Osteoblast (primary cell): ENCODE data around the gene TMOD3. TPM values are rescaled to one million over a fixed set of nuclear protein-coding genes. Genes with fewer than 3 reads are reported as not detected.

ENCODE experiments used
- DNase-seq: peaks from one replicate; pipeline ENCODE4 v3.0.0; 2011; ENCODE audit warnings: low spot score, mixed read lengths; ENCODE audit not compliant: insufficient read length; ENCODE audit errors: missing footprints
- H2AFZ ChIP-seq: 2 replicates; pipeline ENCODE4 v1.6.0; 2011; ENCODE audit warnings: mild to moderate bottlenecking, low read length
- H3K27ac ChIP-seq: 2 replicates; pipeline ENCODE4 v1.5.1; 2011; ENCODE audit warnings: mild to moderate bottlenecking, low read depth, low read length, moderate library complexity
- H3K27me3 ChIP-seq: 2 replicates; pipeline ENCODE4 v1.6.0; 2012; ENCODE audit warnings: mild to moderate bottlenecking, control low read depth, inconsistent platforms, low read length, moderate library complexity; ENCODE audit not compliant: insufficient read depth
- H3K36me3 ChIP-seq: 2 replicates; pipeline ENCODE4 v1.5.1; 2011; ENCODE audit warnings: mild to moderate bottlenecking, low read length, control low read depth, moderate library complexity; ENCODE audit not compliant: insufficient read depth
- H3K4me1 ChIP-seq: 2 replicates; pipeline ENCODE4 v1.5.1; 2011; ENCODE audit warnings: mild to moderate bottlenecking, low read length, control low read depth, moderate library complexity; ENCODE audit not compliant: insufficient read depth
- H3K4me2 ChIP-seq: 2 replicates; pipeline ENCODE4 v1.6.0; 2011; ENCODE audit warnings: mild to moderate bottlenecking, low read length; ENCODE audit not compliant: insufficient read depth
- H3K4me3 ChIP-seq: fragments of 200-600 bp; sonication (generic); 3 replicates; pipeline ENCODE4 v1.5.1; 2012; ENCODE audit warnings: mild to moderate bottlenecking, low read length, inconsistent platforms; ENCODE audit not compliant: insufficient read depth
- H3K79me2 ChIP-seq: 2 replicates; pipeline ENCODE4 v1.6.0; 2012; ENCODE audit warnings: mild to moderate bottlenecking, low read length, control low read depth, inconsistent platforms; ENCODE audit not compliant: insufficient read depth
- H3K9me3 ChIP-seq: 2 replicates; pipeline ENCODE4 v1.5.1; 2011; ENCODE audit warnings: low read depth, low read length, control low read depth
- H4K20me1 ChIP-seq: 2 replicates; pipeline ENCODE4 v1.6.0; 2012; ENCODE audit warnings: mild to moderate bottlenecking, low read length, control low read depth; ENCODE audit not compliant: insufficient read depth
- total RNA-seq: library from RNA; depleted of rRNA; stranded (reverse); fragments of >200 nt; gene quantifications from 2 replicates; pipeline ENCODE4 v1.2.3, GENCODE V29; 2012
- TF ChIP-seq, protein P1 (sequence below): IDR thresholded peaks from 2 replicates; pipeline ENCODE4 v1.5.1; 2011; ENCODE audit warnings: mild to moderate bottlenecking, low read depth, low read length, moderate library complexity; ENCODE audit errors: extremely low read depth

Gene TMOD3
- total RNA-seq, 1 donor = 44.5 TPM

- H3K4me2 ChIP-seq = no peak overlapping the region
- no peaks in the 10 kb centered on the region for H3K79me2 ChIP-seq
- no peak overlapping the region for H3K27ac ChIP-seq
- no peaks in the 10 kb centered on the region for H3K27me3 ChIP-seq
- H4K20me1 ChIP-seq = no peaks in the 10 kb centered on the region
- H2AFZ ChIP-seq = no peak overlapping the region
- H3K4me1 ChIP-seq = no peaks in the 10 kb centered on the region
- H3K36me3 ChIP-seq = peaks cover 22% of the 10 kb centered on the region
- no peak overlapping the region for H3K4me3 ChIP-seq
- no peaks in the 10 kb centered on the region for H3K9me3 ChIP-seq
- TF ChIP-seq, protein P1, sequence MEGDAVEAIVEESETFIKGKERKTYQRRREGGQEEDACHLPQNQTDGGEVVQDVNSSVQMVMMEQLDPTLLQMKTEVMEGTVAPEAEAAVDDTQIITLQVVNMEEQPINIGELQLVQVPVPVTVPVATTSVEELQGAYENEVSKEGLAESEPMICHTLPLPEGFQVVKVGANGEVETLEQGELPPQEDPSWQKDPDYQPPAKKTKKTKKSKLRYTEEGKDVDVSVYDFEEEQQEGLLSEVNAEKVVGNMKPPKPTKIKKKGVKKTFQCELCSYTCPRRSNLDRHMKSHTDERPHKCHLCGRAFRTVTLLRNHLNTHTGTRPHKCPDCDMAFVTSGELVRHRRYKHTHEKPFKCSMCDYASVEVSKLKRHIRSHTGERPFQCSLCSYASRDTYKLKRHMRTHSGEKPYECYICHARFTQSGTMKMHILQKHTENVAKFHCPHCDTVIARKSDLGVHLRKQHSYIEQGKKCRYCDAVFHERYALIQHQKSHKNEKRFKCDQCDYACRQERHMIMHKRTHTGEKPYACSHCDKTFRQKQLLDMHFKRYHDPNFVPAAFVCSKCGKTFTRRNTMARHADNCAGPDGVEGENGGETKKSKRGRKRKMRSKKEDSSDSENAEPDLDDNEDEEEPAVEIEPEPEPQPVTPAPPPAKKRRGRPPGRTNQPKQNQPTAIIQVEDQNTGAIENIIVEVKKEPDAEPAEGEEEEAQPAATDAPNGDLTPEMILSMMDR = peak; percentile 44
- DNase-seq = peak; percentile 38
Measured at GRCh38 chr15:51917493-51917892, 88.0 kb downstream of the TMOD3 start.

GRCh38 chr15:51924156-51925068, 95.0 kb downstream of the TMOD3 start:
- DNase-seq = no peak
- no peak overlapping the region for H3K4me3 ChIP-seq
- no peaks in the 10 kb centered on the region for H3K27me3 ChIP-seq
- no peaks in the 10 kb centered on the region for H3K79me2 ChIP-seq
- no peaks in the 10 kb centered on the region for H3K4me1 ChIP-seq
- H3K9me3 ChIP-seq = no peaks in the 10 kb centered on the region
- no peak overlapping the region for H3K27ac ChIP-seq
- peaks cover 37% of the 10 kb centered on the region for H3K36me3 ChIP-seq
- H4K20me1 ChIP-seq = no peaks in the 10 kb centered on the region
- TF ChIP-seq, protein P1 = no peak
- H2AFZ ChIP-seq = no peak overlapping the region
- no peak overlapping the region for H3K4me2 ChIP-seq

GRCh38 chr15:51926809-51927208, 97.4 kb downstream of the TMOD3 start:
- DNase-seq = no peak
- TF ChIP-seq, protein P1 = no peak
- no peak overlapping the region for H3K4me2 ChIP-seq
- no peaks in the 10 kb centered on the region for H3K4me1 ChIP-seq
- H3K36me3 ChIP-seq = peaks cover 36% of the 10 kb centered on the region
- no peak overlapping the region for H3K27ac ChIP-seq
- no peak overlapping the region for H2AFZ ChIP-seq
- no peak overlapping the region for H3K4me3 ChIP-seq
- H3K27me3 ChIP-seq = no peaks in the 10 kb centered on the region
- no peaks in the 10 kb centered on the region for H3K9me3 ChIP-seq
- no peaks in the 10 kb centered on the region for H3K79me2 ChIP-seq
- no peaks in the 10 kb centered on the region for H4K20me1 ChIP-seq

DNA sequence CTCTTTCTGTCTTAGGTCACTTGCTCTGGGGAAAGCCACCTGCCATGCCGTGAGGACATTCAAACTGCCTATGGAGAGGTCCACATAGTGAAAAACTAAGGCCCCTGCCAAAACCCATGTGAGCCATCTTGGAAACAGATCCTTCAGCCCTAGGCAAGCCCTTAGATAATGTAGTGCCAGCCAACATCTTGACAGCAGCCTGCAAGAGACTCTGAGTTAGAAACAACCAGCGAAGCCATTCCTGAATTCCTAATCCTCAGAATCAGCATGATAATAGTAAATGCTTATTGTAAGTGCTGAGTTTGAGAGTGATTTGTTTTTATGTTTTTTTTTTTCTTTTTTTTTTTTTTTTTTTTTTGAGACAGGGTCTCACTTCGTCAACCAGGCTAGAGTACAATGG, 101.6 kb downstream of the TMOD3 start:
- H3K9me3 ChIP-seq = no peaks in the 10 kb centered on the region
- no peak overlapping the region for H3K27ac ChIP-seq
- no peaks in the 10 kb centered on the region for H4K20me1 ChIP-seq
- no peaks in the 10 kb centered on the region for H3K4me1 ChIP-seq
- no peak for DNase-seq
- no peaks in the 10 kb centered on the region for H3K27me3 ChIP-seq
- H3K36me3 ChIP-seq = peaks cover 25% of the 10 kb centered on the region
- no peaks in the 10 kb centered on the region for H3K79me2 ChIP-seq
- TF ChIP-seq, protein P1 = no peak
- H3K4me2 ChIP-seq = no peak overlapping the region
- no peak overlapping the region for H2AFZ ChIP-seq
- H3K4me3 ChIP-seq = no peak overlapping the region
